SK-N-SH treated with all-trans-retinoic acid at 6 μM for 48 hours (cell line): ENCODE data around the gene C4orf33.

ENCODE experiments used
- ATAC-seq: fragments of 200-7000 bp; cut with Tn5 transposase; 3 replicates; pipeline ENCODE4 v1.9.1; 2020; ENCODE audit warnings: mild to moderate bottlenecking, moderate library complexity
- ARNTL ChIP-seq: fragments of 450-650 bp; formaldehyde crosslinking; IDR thresholded peaks from 2 replicates; pipeline ENCODE4 v1.5.0; 2020; ENCODE audit warnings: low read depth, mild to moderate bottlenecking, moderate library complexity, borderline replicate concordance
- BACH2 ChIP-seq: fragments of 250-450 bp; sonication (Bioruptor Pico); IDR thresholded peaks from 2 replicates; pipeline ENCODE4 v1.9.0; 2021; ENCODE audit warnings: mild to moderate bottlenecking, borderline replicate concordance
- CSDC2 ChIP-seq: fragments of 250-450 bp; sonication (Bioruptor Pico); IDR thresholded peaks from 2 replicates; pipeline ENCODE4 v1.5.0; 2020; ENCODE audit warnings: mild to moderate bottlenecking, moderate library complexity
- ESRRG ChIP-seq: fragments of 250-450 bp; sonication (Bioruptor Pico); IDR thresholded peaks from 2 replicates; pipeline ENCODE4 v1.6.1; 2021; ENCODE audit warnings: mild to moderate bottlenecking
- GLIS3 ChIP-seq: fragments of 250-450 bp; sonication (Bioruptor Pico); IDR thresholded peaks from 2 replicates; pipeline ENCODE4 v1.5.0; 2020; ENCODE audit warnings: mild to moderate bottlenecking, moderate library complexity
- ISL1 ChIP-seq: fragments of 250-450 bp; sonication (Bioruptor Pico); IDR thresholded peaks from 2 replicates; pipeline ENCODE4 v2.1.2; 2022; ENCODE audit warnings: mild to moderate bottlenecking, moderate library complexity
- OSR1 ChIP-seq: fragments of 250-450 bp; sonication (Bioruptor Pico); IDR thresholded peaks from 2 replicates; pipeline ENCODE4 v1.8.0; 2022; ENCODE audit warnings: moderate library complexity, mild to moderate bottlenecking, inconsistent platforms
- PPARA ChIP-seq: fragments of 250-450 bp; sonication (Bioruptor Pico); IDR thresholded peaks from 2 replicates; pipeline ENCODE4 v1.5.0; 2020; ENCODE audit warnings: mild to moderate bottlenecking, borderline replicate concordance
- RARB ChIP-seq: fragments of 250-450 bp; sonication (Bioruptor Pico); IDR thresholded peaks from 2 replicates; pipeline ENCODE4 v1.8.0; 2021; ENCODE audit warnings: mild to moderate bottlenecking, moderate library complexity
- SNAI2 ChIP-seq: fragments of 250-450 bp; sonication (Bioruptor Pico); IDR thresholded peaks from 2 replicates; pipeline ENCODE4 v1.5.0; 2020; ENCODE audit warnings: mild to moderate bottlenecking, moderate library complexity
- TCF4 ChIP-seq: fragments of 250-450 bp; sonication (Bioruptor Pico); IDR thresholded peaks from 2 replicates; pipeline ENCODE4 v1.8.0; 2021; ENCODE audit warnings: mild to moderate bottlenecking, moderate library complexity, borderline replicate concordance
- TOX ChIP-seq: fragments of 250-450 bp; sonication (Bioruptor Pico); IDR thresholded peaks from 2 replicates; pipeline ENCODE4 v1.8.0; 2021; ENCODE audit warnings: mild to moderate bottlenecking, moderate library complexity, borderline replicate concordance
- ZC3H10 ChIP-seq: fragments of 250-450 bp; sonication (Bioruptor Pico); IDR thresholded peaks from 2 replicates; pipeline ENCODE4 v1.5.1; 2021; ENCODE audit warnings: mild to moderate bottlenecking, moderate library complexity
- ZFP3 ChIP-seq: fragments of 250-450 bp; sonication (Bioruptor Pico); IDR thresholded peaks from 2 replicates; pipeline ENCODE4 v1.5.0; 2020; ENCODE audit warnings: mild to moderate bottlenecking, moderate library complexity
- ZNF565 ChIP-seq: fragments of 450-650 bp; formaldehyde crosslinking; conservative IDR thresholded peaks from 2 replicates; pipeline ENCODE4 v1.5.0; 2020; ENCODE audit warnings: low read depth, mild to moderate bottlenecking, moderate library complexity
- ZNF70 ChIP-seq: fragments of 450-650 bp; formaldehyde crosslinking; IDR thresholded peaks from 2 replicates; pipeline ENCODE4 v1.5.0; 2020; ENCODE audit warnings: mild to moderate bottlenecking, moderate library complexity
- ZNF8 ChIP-seq: fragments of 450-650 bp; formaldehyde crosslinking; IDR thresholded peaks from 2 replicates; pipeline ENCODE4 v1.5.0; 2020; ENCODE audit warnings: mild to moderate bottlenecking, moderate library complexity
- TF ChIP-seq, protein P1 (sequence below): fragments of 250-450 bp; sonication (Bioruptor Pico); IDR thresholded peaks from 2 replicates; pipeline ENCODE4 v1.8.0; 2020; ENCODE audit warnings: mild to moderate bottlenecking, moderate library complexity, borderline replicate concordance
- TF ChIP-seq, protein P2 (sequence below): fragments of 250-450 bp; sonication (Bioruptor Pico); IDR thresholded peaks from 2 replicates; pipeline ENCODE4 v1.5.1; 2020; ENCODE audit warnings: low read depth, mild to moderate bottlenecking, moderate library complexity
- TF ChIP-seq, protein P3 (sequence below): fragments of 250-450 bp; sonication (Bioruptor Pico); IDR thresholded peaks from 2 replicates; pipeline ENCODE4 v1.5.0; 2020; ENCODE audit warnings: mild to moderate bottlenecking, moderate library complexity
- TF ChIP-seq, protein P4 (sequence below): fragments of 250-450 bp; sonication (Bioruptor Pico); IDR thresholded peaks from 2 replicates; pipeline ENCODE4 v1.8.0; 2021; ENCODE audit warnings: low read depth, mild to moderate bottlenecking, moderate library complexity, borderline replicate concordance

The C4orf33 gene

DNA sequence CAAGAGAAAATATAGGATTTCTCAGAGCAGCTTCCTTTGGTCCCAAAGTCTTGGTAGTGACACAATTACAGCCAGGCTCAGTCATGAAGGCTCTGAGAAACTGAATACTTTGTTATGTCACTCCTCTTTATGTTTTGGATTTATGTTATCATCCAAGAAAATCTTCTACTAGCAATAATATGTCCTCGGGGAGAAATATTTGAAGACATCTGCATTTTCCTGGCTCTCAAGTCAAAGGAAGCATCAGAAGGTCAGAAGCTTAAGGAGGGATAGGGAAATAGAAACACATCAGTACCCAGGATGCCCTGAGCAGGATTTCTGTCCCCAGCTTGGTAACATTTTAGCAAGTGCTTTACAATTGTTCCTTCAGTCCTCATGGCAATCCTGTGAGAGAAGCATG lies 54.0 kb downstream of the C4orf33 start:
- ATAC-seq = no peak
- no peak for TF ChIP-seq TOX (CRISPR knock-in tag)
- no peak for TF ChIP-seq ZNF565
- TF ChIP-seq GLIS3 (CRISPR knock-in tag) = no peak
- TF ChIP-seq SNAI2 (CRISPR knock-in tag) = no peak
- TF ChIP-seq ISL1 (CRISPR knock-in tag) = no peak
- TF ChIP-seq ZNF8 = no peak
- TF ChIP-seq, protein P1, sequence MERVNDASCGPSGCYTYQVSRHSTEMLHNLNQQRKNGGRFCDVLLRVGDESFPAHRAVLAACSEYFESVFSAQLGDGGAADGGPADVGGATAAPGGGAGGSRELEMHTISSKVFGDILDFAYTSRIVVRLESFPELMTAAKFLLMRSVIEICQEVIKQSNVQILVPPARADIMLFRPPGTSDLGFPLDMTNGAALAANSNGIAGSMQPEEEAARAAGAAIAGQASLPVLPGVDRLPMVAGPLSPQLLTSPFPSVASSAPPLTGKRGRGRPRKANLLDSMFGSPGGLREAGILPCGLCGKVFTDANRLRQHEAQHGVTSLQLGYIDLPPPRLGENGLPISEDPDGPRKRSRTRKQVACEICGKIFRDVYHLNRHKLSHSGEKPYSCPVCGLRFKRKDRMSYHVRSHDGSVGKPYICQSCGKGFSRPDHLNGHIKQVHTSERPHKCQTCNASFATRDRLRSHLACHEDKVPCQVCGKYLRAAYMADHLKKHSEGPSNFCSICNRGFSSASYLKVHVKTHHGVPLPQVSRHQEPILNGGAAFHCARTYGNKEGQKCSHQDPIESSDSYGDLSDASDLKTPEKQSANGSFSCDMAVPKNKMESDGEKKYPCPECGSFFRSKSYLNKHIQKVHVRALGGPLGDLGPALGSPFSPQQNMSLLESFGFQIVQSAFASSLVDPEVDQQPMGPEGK = no peak
- TF ChIP-seq, protein P2, sequence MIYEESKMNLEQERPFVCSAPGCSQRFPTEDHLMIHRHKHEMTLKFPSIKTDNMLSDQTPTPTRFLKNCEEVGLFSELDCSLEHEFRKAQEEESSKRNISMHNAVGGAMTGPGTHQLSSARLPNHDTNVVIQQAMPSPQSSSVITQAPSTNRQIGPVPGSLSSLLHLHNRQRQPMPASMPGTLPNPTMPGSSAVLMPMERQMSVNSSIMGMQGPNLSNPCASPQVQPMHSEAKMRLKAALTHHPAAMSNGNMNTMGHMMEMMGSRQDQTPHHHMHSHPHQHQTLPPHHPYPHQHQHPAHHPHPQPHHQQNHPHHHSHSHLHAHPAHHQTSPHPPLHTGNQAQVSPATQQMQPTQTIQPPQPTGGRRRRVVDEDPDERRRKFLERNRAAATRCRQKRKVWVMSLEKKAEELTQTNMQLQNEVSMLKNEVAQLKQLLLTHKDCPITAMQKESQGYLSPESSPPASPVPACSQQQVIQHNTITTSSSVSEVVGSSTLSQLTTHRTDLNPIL (CRISPR knock-in tag) = no peak
- no peak for TF ChIP-seq RARB (CRISPR knock-in tag)
- no peak for TF ChIP-seq BACH2 (CRISPR knock-in tag)
- TF ChIP-seq ESRRG (CRISPR knock-in tag) = no peak
- TF ChIP-seq ZNF70 (CRISPR knock-in tag) = no peak
- TF ChIP-seq, all 23 proteins: peak for 0

DNA sequence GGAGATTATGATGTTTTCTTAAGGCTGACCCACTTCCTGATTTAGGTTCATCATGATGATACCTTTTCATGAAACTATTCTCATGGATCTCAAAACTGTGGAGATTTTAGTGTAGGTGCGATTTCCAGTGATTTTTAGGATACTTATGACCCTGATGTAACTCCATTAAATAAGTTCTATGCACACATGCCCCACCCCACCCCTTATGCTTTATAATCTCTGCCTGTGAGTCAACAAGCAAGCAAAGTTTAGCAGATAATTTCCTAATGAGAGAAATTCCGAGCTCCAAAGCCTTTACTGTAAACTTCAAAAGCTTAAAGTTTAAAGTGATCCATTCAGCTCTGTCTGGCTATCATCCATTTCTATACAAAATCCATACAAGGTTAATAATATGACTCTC lies 56.4 kb downstream of the C4orf33 start:
- no peak for TF ChIP-seq ZNF8
- no peak for TF ChIP-seq PPARA
- TF ChIP-seq ZC3H10 (CRISPR knock-in tag) = no peak
- TF ChIP-seq, protein P3, sequence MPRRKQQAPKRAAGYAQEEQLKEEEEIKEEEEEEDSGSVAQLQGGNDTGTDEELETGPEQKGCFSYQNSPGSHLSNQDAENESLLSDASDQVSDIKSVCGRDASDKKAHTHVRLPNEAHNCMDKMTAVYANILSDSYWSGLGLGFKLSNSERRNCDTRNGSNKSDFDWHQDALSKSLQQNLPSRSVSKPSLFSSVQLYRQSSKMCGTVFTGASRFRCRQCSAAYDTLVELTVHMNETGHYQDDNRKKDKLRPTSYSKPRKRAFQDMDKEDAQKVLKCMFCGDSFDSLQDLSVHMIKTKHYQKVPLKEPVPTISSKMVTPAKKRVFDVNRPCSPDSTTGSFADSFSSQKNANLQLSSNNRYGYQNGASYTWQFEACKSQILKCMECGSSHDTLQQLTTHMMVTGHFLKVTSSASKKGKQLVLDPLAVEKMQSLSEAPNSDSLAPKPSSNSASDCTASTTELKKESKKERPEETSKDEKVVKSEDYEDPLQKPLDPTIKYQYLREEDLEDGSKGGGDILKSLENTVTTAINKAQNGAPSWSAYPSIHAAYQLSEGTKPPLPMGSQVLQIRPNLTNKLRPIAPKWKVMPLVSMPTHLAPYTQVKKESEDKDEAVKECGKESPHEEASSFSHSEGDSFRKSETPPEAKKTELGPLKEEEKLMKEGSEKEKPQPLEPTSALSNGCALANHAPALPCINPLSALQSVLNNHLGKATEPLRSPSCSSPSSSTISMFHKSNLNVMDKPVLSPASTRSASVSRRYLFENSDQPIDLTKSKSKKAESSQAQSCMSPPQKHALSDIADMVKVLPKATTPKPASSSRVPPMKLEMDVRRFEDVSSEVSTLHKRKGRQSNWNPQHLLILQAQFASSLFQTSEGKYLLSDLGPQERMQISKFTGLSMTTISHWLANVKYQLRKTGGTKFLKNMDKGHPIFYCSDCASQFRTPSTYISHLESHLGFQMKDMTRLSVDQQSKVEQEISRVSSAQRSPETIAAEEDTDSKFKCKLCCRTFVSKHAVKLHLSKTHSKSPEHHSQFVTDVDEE (CRISPR knock-in tag) = no peak
- TF ChIP-seq TCF4 (CRISPR knock-in tag) = no peak
- TF ChIP-seq GLIS3 (CRISPR knock-in tag) = no peak
- TF ChIP-seq, protein P4, sequence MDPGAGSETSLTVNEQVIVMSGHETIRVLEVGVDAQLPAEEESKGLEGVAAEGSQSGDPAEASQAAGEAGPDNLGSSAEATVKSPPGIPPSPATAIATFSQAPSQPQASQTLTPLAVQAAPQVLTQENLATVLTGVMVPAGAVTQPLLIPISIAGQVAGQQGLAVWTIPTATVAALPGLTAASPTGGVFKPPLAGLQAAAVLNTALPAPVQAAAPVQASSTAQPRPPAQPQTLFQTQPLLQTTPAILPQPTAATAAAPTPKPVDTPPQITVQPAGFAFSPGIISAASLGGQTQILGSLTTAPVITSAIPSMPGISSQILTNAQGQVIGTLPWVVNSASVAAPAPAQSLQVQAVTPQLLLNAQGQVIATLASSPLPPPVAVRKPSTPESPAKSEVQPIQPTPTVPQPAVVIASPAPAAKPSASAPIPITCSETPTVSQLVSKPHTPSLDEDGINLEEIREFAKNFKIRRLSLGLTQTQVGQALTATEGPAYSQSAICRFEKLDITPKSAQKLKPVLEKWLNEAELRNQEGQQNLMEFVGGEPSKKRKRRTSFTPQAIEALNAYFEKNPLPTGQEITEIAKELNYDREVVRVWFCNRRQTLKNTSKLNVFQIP (CRISPR knock-in tag) = no peak
- TF ChIP-seq CSDC2 = no peak
- TF ChIP-seq ISL1 (CRISPR knock-in tag) = no peak
- TF ChIP-seq, protein P2 (CRISPR knock-in tag) = no peak
- TF ChIP-seq ARNTL (CRISPR knock-in tag) = no peak
- TF ChIP-seq ZNF565 = no peak
- no peak for TF ChIP-seq OSR1
- TF ChIP-seq, protein P1 = no peak
- TF ChIP-seq SNAI2 (CRISPR knock-in tag) = no peak
- TF ChIP-seq TOX (CRISPR knock-in tag) = no peak
- no peak for TF ChIP-seq ZFP3 (CRISPR knock-in tag)
- no peak for ATAC-seq
